ENCODE data around the gene RIPOR1.

DNA sequence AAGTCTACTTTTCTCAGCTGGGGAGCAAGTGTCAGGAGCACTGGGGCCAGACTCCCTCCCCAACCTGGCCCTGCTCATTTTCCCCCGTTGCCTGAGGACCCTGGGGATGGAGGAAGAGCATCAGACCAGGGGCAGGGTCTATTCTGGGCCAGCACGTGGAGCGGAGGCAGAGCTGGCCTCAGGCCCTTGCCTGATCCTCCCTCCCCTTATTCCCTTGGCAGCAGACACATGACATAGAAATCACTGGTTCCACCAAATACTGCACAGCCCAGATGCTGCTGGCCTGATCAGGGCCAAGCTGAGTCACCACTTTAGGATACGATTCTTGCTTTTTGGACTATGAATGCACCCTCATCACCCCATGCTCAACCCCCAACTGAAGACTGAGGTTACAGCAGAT, 29.5 kb upstream of the RIPOR1 start:
- TF ChIP-seq CTCF (IDR thresholded peaks at IDR 0.05) (no peak), POLR2A (IDR thresholded peaks at IDR 0.05) (no peak)
